Gastroesophageal sphincter (tissue), 4 donors: ENCODE results near the gene PCDHGA9. TPM values are rescaled to one million over a fixed set of nuclear protein-coding genes. Genes with fewer than 3 reads are reported as not detected.
A peak's percentile ranks its signal among the peaks of the same experiment; 100 is the strongest.
"Not testable (repeated sequence)": the region's sequence is repeated elsewhere in the genome, so short reads cannot be mapped to it uniquely, and the experiment has no call there.

Source experiments
- ATAC-seq: fragments of 150-250 bp; one replicate; pipeline ENCODE4 v1.9.1; 2016; ENCODE audit warnings: mild to moderate bottlenecking, moderate library complexity
- H3K27ac ChIP-seq, 4 donors: fragments of 200-600 bp; sonication (generic) in 3 of 4; 1 replicate in 3 of 4; 2 replicates in 1 of 4; pipeline ENCODE4 v1.5.1; 2016 to 2019
- H3K27me3 ChIP-seq: fragments of 200-600 bp; sonication (generic); one replicate; pipeline ENCODE4 v1.5.1; 2019
- H3K36me3 ChIP-seq, 2 donors: fragments of 200-600 bp; sonication (generic); one replicate each; pipeline ENCODE4 v1.5.1; 2019; ENCODE audit warnings: control low read depth in 1 of 2
- H3K4me1 ChIP-seq, 3 donors: fragments of 200-600 bp; sonication (generic); 1 replicate in 2 of 3; 2 replicates in 1 of 3; pipeline ENCODE4 v1.5.1; 2016 to 2019; ENCODE audit warnings: control low read depth in 2 of 3
- H3K4me3 ChIP-seq, 2 donors: fragments of 200-600 bp; sonication (generic); one replicate each; pipeline ENCODE4 v1.5.1; 2019; ENCODE audit warnings: mild to moderate bottlenecking in 1 of 2, moderate library complexity in 1 of 2
- H3K9me3 ChIP-seq, 3 donors: fragments of 200-600 bp; sonication (generic); one replicate each; pipeline ENCODE4 v1.5.1; 2017 to 2019; ENCODE audit warnings: control low read depth in 2 of 3
- CTCF ChIP-seq, 4 experiments: fragments of 200-600 bp in 2 of 4; fragments of 450-650 bp in 2 of 4; sonication (generic) in 1 of 4; IDR thresholded peaks; one replicate each; pipeline ENCODE4 v1.5.1; 2017 to 2019; ENCODE audit warnings: antibody characterized with exemption in 4 of 4, mild to moderate bottlenecking in 2 of 4, moderate library complexity in 2 of 4
- EP300 ChIP-seq: sonication (generic); formaldehyde crosslinking; IDR thresholded peaks from one replicate; pipeline ENCODE4 v1.6.1; 2017; ENCODE audit warnings: antibody characterized with exemption, mild to moderate bottlenecking
- POLR2A ChIP-seq, 2 donors: fragments of 450-650 bp; IDR thresholded peaks; one replicate each; pipeline ENCODE4 v1.6.1; 2017; ENCODE audit warnings: antibody characterized with exemption in 2 of 2, mild to moderate bottlenecking in 2 of 2, moderate library complexity in 1 of 2
- POLR2AphosphoS5 ChIP-seq: sonication (generic); formaldehyde crosslinking; IDR thresholded peaks from one replicate; pipeline ENCODE4 v1.6.1; 2017; ENCODE audit warnings: antibody characterized with exemption
- WGBS, 2 donors: methylation state at CpG; one replicate each; pipeline ENCODE4 v1.1.5; 2018; ENCODE audit warnings: low coverage in 1 of 2; 5-methylcytosine and 5-hydroxymethylcytosine counted together
- total RNA-seq, 4 donors: library from RNA; depleted of rRNA; stranded (reverse); fragments of >200 nt; gene quantifications; one replicate each; pipeline ENCODE4 v1.1.0, GENCODE V29; 2016

PCDHGA9 gene
- total RNA-seq, 4 donors from 2014 or later, result 3.3 to 8.6 (median 5.9) TPM

GRCh38 chr5:141393267-141393666, 9.3 kb upstream of the PCDHGA9 start:
- H3K4me1 ChIP-seq, result no peaks in the 10 kb centered on the region
- no peak overlapping the region for H3K27ac ChIP-seq
- ATAC-seq, result no peak
- peaks cover 0 to 18% of the 10 kb centered on the region in 2 donors for H3K36me3 ChIP-seq
- no peak for TF ChIP-seq POLR2AphosphoS5
- no peak for TF ChIP-seq POLR2A (IDR thresholded peaks at IDR 0.05)
- TF ChIP-seq CTCF (IDR thresholded peaks at IDR 0.05), result no peak
- TF ChIP-seq EP300, result no peak
- no peaks in the 10 kb centered on the region for H3K27me3 ChIP-seq
- no peak overlapping the region for H3K4me3 ChIP-seq
- WGBS, 2 donors, result 37 to 63% methylated on average over 4 to 10 of the region's 21 CpGs
- peaks cover 0 to 98% (median 6%) of the 10 kb centered on the region in 3 donors for H3K9me3 ChIP-seq

- not testable (repeated sequence) for ATAC-seq
- peaks cover 0 to 98% (median 6%) of the 10 kb centered on the region in 3 donors for H3K9me3 ChIP-seq
Measured at GRCh38 chr5:141394401-141395187, 8.0 kb upstream of the PCDHGA9 start.

GRCh38 chr5:141397756-141398551, 4.6 kb upstream of the PCDHGA9 start, which contains the start of gene PCDHGB5:
TSS of gene PCDHGB5 (plus strand) at chr5:141397947. CDS start at chr5:141398128, 181 bp downstream.
- H3K27me3 ChIP-seq, H3K27ac ChIP-seq, ATAC-seq, H3K4me1 ChIP-seq, H3K36me3 ChIP-seq: not testable (repeated sequence)
- peaks cover 3 to 96% (median 7%) of the 10 kb centered on the region in 3 donors for H3K9me3 ChIP-seq
- 5 to 12% methylated on average over 9 to 10 of the region's 43 CpGs for WGBS, 2 donors
- H3K4me3 ChIP-seq, result peak within 1 kb of the TSS in 1 of 2 donors; percentile 35
- TF ChIP-seq CTCF (IDR thresholded peaks at IDR 0.05), result peak in 2 of 4 experiments; percentile 35 to 52

More at GRCh38 chr5:141394401-141395187, 8.0 kb upstream of the PCDHGA9 start:
- H3K27ac ChIP-seq, H3K4me1 ChIP-seq, H3K4me3 ChIP-seq, H3K27me3 ChIP-seq: not testable (repeated sequence)
- H3K36me3 ChIP-seq, result peaks cover 0 to 17% of the 10 kb centered on the region in 2 donors
- 28 to 36% methylated on average over 8 to 9 of the region's 53 CpGs for WGBS, 2 donors

GRCh38 chr5:141398608-141399007, 4.0 kb upstream of the PCDHGA9 start:
- Histone ChIP-seq H3K36me3 (peaks cover 0 to 5% of the 10 kb centered on the region in 2 donors), H3K9me3 (peaks cover 3 to 96% (median 6%) of the 10 kb centered on the region in 3 donors), H3K4me3 (no peak overlapping the region), H3K27me3 (peaks cover 8% of the 10 kb centered on the region), H3K27ac (no peak overlapping the region), H3K4me1 (peaks cover 0 to 4% (median 0%) of the 10 kb centered on the region in 3 donors)
- no peak for ATAC-seq
- 20 to 23% methylated on average over 9 to 12 of the region's 15 CpGs for WGBS, 2 donors
- TF ChIP-seq EP300, result no peak
- TF ChIP-seq CTCF (IDR thresholded peaks at IDR 0.05), result no peak
- no peak for TF ChIP-seq POLR2A (IDR thresholded peaks at IDR 0.05)
- no peak for TF ChIP-seq POLR2AphosphoS5

- Histone ChIP-seq H3K27me3 (peaks cover 8% of the 10 kb centered on the region), H3K27ac (no peak overlapping the region), H3K36me3 (peaks cover 0 to 10% of the 10 kb centered on the region in 2 donors), H3K9me3 (peaks cover 3 to 96% (median 9%) of the 10 kb centered on the region in 3 donors), H3K4me1 (peaks cover 0 to 4% (median 0%) of the 10 kb centered on the region in 3 donors), H3K4me3 (no peak overlapping the region)
- WGBS, 2 donors, result 40% methylated on average over 3 of the region's 61 CpGs; no CpG with 5 or more reads in 1 of the 2 donors
- TF ChIP-seq POLR2AphosphoS5 (no peak), CTCF (IDR thresholded peaks at IDR 0.05) (no peak), POLR2A (IDR thresholded peaks at IDR 0.05) (no peak), EP300 (no peak)
- ATAC-seq, result no peak
Measured at GRCh38 chr5:141399555-141400258, 2.9 kb upstream of the PCDHGA9 start.
